Measurements from ENCODE around the gene GAB2.
"Not testable (repeated sequence)": the region's sequence is repeated elsewhere in the genome, so short reads cannot be mapped to it uniquely, and the experiment has no call there.

Gene GAB2

DNA sequence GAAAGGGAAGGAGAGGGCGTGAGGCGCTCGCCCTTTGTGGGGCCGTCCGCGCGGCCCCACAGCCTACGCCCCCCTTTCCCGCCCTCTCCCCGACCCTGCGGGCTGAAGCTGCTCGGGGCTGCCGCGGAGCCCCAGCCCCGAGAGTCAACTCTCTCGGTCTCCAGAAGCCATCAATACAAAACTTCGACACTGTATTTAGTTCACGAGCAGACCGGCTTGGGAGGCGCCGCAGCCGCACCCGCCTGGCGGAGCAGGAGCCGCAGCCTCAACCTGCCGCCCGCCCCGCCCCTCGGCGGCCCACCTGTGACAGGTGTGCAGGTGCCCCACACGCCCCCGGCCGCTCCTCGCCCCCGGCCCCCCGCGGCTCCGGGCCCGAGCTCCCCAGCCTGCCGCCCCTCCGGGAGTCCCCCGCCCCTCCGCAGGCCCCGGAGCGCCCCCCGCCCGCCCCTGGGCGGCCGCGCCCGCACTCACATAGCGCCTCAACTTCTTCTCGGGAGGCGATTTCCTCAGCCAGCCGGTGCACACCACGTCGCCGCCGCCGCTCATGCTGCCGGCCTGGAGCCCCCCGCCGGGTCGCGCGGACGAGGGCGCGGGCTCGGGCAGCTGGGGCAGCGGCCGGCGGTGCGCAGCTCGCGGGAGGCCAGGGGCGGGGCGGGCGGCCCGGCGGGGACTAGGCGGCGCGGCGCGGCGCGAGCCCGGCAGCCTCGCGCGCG, at the start of gene GAB2:
Gene GAB2, minus strand, starts transcription at position 646 of the 713 bp plus-strand sequence. Its CDS starts 100 bp downstream, at position 546.
- DNase-seq, result peak; percentile 59

DNA sequence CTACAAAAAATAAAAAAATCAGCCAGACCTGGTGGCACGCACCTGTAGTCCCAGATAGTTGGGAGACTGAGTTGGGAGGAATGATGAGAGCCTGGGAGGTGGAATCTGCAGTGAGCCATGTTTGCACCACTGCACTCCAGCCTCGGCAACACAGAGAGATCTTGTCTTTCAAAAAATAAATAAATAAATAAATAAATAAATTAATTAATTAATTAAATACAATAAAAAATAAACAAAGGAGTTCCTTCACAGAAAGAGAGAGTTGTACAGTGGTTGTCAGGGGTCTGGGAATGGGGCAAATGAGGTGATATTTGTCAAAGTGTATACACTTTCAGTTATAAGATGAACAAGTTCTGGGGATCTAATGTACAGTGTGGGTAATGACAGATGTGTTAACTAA, 49.8 kb upstream of the GAB2 start:
- no peak for DNase-seq

DNA sequence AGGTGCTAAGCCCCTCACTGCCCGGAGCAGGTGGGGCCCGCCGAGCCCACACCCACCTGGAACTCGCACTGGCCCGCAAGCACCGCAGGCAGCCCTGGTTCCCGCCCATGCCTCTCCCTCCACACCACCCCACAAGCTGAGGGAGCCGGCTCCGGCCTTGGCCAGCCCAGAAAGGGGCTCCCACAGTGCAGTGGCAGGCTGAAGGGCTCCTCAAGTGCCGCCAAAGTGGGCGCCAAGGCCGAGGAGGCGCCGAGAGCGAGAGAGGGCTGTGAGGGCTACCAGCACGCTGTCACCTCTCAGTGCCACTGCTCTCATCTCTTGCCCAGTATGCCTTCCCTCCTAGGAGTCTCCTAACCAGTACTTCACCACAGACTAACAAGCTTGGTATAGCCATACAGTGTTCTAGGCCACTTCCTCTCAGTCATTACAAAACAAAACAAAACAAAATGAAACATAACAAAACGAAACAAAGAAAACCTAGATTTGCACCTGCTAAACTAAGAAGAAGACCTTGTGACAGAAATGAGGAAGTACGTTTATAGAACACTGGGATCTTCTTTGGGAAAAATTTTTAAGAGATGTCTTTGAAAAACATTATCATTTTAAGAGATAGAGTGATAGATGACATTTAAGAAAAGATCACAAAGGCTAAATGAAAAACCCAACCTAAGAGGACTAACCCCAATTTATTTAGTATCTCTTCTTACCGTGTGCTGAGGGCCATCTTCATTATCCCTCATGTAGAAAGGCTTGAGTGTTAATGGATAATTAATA, 47.7 kb upstream of the GAB2 start:
- DNase-seq, result no peak

GRCh38 chr11:78464787-78465168, 47.2 kb upstream of the GAB2 start:
- not testable (repeated sequence) for DNase-seq

GRCh38 chr11:78460471-78460870, 42.9 kb upstream of the GAB2 start:
- DNase-seq, result no peak

- DNase-seq, result no peak
Measured at GRCh38 chr11:78459738-78460137, 42.1 kb upstream of the GAB2 start.

DNA sequence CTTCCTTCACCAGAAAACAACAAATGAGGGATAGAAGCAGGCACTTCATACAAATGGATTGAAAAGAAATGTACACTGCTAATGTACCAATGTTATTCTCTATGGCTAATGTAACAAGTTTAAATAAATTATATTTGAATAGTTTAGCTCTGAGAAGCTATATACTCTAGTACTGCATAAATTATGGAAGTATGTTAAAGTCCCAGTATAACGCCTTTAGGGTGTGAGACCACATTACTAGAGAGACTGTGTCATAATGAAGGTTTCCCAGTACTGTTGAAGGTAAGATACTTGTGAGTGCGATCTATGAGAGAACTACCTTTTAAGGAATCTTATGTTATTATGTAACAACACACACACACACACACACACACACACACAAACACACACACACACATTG, 39.8 kb upstream of the GAB2 start:
- no peak for DNase-seq

DNA sequence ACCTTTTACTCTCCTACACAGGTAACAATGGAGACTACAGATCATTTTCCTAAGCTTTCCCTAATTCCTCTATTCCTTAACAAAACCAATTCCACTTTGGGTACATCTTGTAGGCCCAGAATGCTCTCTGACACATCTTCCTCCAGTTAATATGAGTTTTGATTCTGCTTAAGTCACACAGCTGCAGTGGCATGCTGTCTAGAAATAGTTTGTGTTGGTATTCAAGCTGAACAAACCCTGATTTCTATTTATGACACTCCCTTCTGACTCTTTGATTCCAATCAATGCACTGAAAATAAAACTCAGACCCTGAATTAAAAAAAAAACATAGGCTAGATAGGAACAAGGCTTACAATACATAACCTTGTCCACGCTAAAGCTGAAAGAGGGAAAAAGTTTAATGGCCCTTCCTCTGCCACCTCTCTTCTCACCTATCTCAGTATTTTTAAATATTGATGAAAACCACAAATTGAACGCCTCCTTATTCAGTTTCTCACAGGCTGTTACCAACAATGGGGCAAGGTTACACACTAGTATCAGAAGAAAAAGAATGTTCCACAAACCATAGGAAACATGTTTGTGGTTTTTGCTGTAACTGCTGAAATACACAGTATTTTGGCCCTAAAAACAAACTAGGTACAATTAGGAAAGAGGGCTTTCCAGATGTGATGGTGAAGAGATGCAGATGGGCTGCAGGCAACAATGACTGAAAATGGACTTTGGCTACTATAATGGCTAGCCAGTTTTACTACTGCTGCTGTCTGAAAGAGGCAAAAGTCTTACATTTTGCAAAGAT, 35.7 kb upstream of the GAB2 start:
- DNase-seq, result no peak

GRCh38 chr11:78451371-78452150, 33.9 kb upstream of the GAB2 start:
- no peak for DNase-seq

DNA sequence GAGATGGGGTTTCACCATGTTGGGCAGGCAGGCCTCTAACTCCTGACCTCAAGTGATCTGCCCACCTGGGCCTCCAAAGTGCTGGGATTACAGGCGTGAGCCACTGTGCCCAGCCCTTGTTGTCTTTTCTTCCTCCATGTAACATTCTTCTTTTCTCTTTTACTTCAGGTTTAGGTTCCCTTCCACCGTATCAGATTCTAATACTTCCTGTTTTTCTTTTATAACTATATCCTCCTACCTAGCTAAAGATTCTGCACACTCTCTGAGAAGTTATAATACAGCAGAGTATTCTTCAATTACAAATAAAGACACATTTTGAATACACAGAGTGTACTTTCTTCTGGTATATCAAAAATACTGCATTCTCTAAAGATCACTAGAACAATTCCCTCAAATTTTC, 33.2 kb upstream of the GAB2 start:
- no peak for DNase-seq

DNA sequence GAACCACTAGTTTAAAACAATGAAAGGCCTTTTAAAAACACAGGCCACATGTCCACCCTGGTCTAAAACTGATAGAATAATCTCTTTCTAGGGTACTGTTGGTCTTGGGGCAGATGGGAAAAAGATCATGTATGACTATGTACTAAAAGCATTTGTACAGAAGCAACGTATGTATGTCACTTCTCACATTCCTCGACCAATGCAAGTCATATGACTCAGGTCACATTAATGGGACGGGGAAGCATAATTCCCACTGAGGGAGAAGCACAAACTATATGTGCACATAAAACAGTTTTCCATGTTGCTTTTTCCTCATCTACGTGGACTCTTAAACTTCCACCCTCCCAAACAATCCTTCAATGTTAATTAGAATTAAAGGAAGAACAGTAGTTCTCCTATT, 32.2 kb upstream of the GAB2 start:
- DNase-seq, result no peak

DNA sequence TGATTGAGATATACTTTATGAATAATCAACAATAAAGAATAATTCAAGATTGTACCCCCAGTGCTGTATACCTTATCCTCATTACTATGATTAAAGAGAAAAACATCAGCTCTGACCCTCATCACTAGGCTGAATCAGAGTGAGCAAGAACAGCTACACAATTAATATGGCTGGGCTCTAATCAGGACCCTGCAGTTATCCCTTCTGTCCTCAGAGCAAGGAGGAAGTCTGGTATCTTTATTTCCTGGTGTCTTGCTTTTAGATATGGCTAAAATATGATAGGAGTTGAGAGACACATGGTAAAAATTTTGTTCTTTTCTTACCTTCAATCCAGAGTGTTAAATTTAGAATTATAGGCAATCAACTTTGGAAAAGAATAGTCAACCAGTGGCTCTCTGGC, 28.6 kb upstream of the GAB2 start:
- no peak for DNase-seq

DNA sequence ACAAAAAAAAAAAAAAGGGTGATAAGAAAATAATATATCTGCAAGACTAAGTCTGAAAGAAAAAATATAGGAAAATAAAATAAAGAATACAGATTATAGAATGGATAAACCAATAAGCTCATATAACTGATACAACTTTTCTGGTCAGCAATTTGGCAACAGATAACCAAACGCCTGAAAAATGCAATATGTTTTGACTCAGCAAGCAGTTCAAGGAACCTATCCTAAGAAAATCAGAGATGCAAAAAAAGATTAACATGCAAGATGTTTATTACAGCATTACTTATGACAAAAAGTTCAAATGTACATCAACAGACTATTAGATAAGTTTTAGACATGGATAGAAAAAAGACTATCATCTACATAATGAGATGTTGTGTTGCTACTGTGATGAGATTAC, 27.1 kb upstream of the GAB2 start:
- DNase-seq, result no peak

GRCh38 chr11:78441956-78442355, 24.3 kb upstream of the GAB2 start:
- no peak for DNase-seq

GRCh38 chr11:78438298-78438975, 20.8 kb upstream of the GAB2 start:
- no peak for DNase-seq

GRCh38 chr11:78432956-78433355, 15.3 kb upstream of the GAB2 start:
- no peak for DNase-seq

- no peak for DNase-seq
Measured at GRCh38 chr11:78432058-78432515, 14.5 kb upstream of the GAB2 start.

DNA sequence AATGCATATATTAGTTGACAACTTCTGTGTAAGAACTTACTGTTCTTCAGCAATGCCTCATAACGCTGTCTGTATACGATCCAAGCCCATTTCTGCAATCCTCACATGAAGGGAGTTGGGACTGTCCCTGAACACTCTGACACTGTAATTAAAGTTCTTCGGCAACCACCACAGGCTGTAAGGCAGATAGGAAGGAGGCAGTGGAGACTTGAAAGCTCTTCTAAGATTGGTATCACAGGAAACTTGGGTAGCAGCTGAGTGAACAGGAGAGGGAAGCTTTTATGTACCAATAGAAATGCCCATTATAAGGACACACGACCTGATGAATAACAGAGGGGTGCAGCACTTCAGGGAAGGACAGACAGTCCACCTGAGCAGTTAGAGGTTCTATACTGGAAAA, 12.0 kb upstream of the GAB2 start:
- no peak for DNase-seq

- no peak for DNase-seq
Measured at GRCh38 chr11:78429209-78429608, 11.6 kb upstream of the GAB2 start.

DNA sequence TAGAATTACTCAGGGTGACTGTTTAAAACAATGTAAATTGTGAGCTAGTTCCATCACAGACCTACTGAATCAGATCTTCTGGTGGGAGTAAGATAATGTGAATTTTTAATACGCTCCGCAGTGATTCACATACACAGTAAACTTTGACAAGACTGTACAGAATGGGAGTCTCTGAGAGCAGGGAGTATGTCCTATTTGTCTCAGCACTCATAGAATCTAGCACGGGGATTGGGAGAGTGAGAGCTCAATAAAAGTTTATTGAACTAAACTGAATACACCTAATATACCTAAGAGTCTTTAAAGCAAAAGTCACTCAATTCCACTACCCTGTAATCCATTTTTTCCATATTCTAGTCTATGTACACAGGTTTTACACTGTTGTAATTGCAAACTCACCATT, 11.2 kb upstream of the GAB2 start:
- DNase-seq, result no peak

- DNase-seq, result no peak
Measured at GRCh38 chr11:78428266-78428636, 10.6 kb upstream of the GAB2 start.

DNA sequence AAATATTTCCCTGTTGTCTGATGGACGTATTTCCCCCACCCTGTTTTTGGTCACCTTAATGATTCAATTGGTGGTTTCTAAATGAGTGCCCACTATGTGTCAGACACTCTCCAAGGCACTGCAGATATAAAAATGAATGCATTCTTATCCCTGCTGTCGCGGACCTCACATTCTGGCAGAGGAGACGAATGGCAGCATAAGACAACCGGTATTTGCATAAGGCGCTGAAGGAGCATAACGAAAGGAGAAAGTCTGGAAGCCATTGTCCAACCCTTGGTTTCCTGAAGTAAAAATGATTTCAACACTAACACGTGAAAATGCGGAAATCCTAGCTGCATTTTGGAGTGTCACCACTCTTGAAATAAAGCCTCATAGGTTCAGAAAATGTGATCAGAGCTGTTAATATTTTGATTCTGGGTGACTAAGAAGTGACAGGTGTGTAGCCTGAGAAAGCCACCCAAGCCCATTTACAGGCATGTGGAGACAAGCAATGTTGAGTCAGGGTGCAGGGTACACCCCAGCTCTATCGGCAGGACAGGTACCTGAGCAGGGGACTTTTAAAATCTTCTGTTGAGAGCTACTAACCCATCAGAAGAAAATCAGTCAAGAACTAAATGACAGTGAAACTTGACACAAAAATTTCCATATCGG, 10.1 kb upstream of the GAB2 start:
- DNase-seq, result no peak
